GM12878 (cell line): ENCODE data around the gene CWC27. TPM values are rescaled to one million over a fixed set of nuclear protein-coding genes. Genes with fewer than 3 reads are reported as not detected.

ENCODE experiments used
- ATAC-seq: fragments of 200-7000 bp; cut with Tn5 transposase; 3 replicates; pipeline ENCODE4 v1.9.1; 2020; ENCODE audit warnings: mild to moderate bottlenecking, moderate library complexity
- BruUV-seq: library from RNA; stranded (reverse); fragments of 400-500 nt; replicated peaks from 2 replicates; lab custom pipeline; 2021; lab: Mats Ljungman, UMichigan
- CTCF ChIA-PET: fragments of 300-600 bp; sonication (Branson Sonifier 250); formaldehyde crosslinking; extraction: SDS; loops from one replicate; lab custom pipeline; 2021; ENCODE audit warnings: inconsistent platforms; lab: Yijun Ruan, JAX
- POLR2A ChIA-PET: fragments of 350-600 bp; formaldehyde crosslinking; extraction: SDS; loops from one replicate; lab custom pipeline; 2021; ENCODE audit warnings: inconsistent platforms; lab: Charles Lee
- RAD21 ChIA-PET: fragments of 300-600 bp; sonication (Branson Sonifier 250); formaldehyde crosslinking; loops from one replicate; lab custom pipeline; 2023; ENCODE audit warnings: antibody characterized with exemption; ENCODE audit not compliant: unreplicated experiment; lab: Charles Lee
- SMC1A ChIA-PET: fragments of 300-600 bp; sonication (Branson Sonifier 250); formaldehyde crosslinking; loops from one replicate; lab custom pipeline; 2023; ENCODE audit not compliant: unreplicated experiment, uncharacterized antibody; lab: Charles Lee
- DNase-seq: peaks from one replicate; pipeline ENCODE4 v3.0.0-alpha.2; 2011; ENCODE audit warnings: low read depth, low spot score
- FAIRE-seq: peaks from 3 replicates; lab custom pipeline; 2011; peaks lifted over from hg19 to GRCh38; lab: Jason Lieb, UNC
- H2AFZ ChIP-seq: 2 replicates; pipeline ENCODE4 v1.6.0; 2011; ENCODE audit warnings: low read depth, low read length, control low read depth; ENCODE audit not compliant: control insufficient read depth
- H3K27ac ChIP-seq: 2 replicates; pipeline ENCODE4 v1.5.1; 2011; ENCODE audit warnings: control low read depth; ENCODE audit not compliant: control insufficient read depth, insufficient read depth
- H3K27me3 ChIP-seq, 2 experiments: replicated peaks in 1 of 2; 2 replicates each; pipeline versions ENCODE4 v1.6.0 to v1.6.1; 2011; ENCODE audit warnings: low read length in 1 of 2; ENCODE audit not compliant: control insufficient read depth in 2 of 2, insufficient read depth in 2 of 2
- H3K36me3 ChIP-seq, 2 experiments: 2 replicates each; pipeline ENCODE4 v1.5.1; 2011; ENCODE audit warnings: low read length in 1 of 2; ENCODE audit not compliant: control insufficient read depth in 2 of 2, insufficient read depth in 2 of 2
- H3K4me1 ChIP-seq: 2 replicates; pipeline ENCODE4 v1.6.1; 2011; ENCODE audit warnings: mild to moderate bottlenecking, low read length, moderate library complexity, mixed read lengths; ENCODE audit not compliant: control insufficient read depth, insufficient read depth
- H3K4me2 ChIP-seq: 2 replicates; pipeline ENCODE4 v1.6.0; 2011; ENCODE audit warnings: control low read depth; ENCODE audit not compliant: control insufficient read depth, insufficient read depth
- H3K4me3 ChIP-seq: fragments of 200-600 bp; sonication (generic); 2 replicates; pipeline ENCODE4 v1.5.1; 2016
- H3K79me2 ChIP-seq: 2 replicates; pipeline ENCODE4 v1.6.0; 2011; ENCODE audit warnings: low read length; ENCODE audit not compliant: control insufficient read depth, insufficient read depth
- H3K9ac ChIP-seq: 2 replicates; pipeline ENCODE4 v1.8.0; 2011; ENCODE audit warnings: low read length, control low read depth, mixed read lengths; ENCODE audit not compliant: control insufficient read depth, insufficient read depth
- H3K9me3 ChIP-seq: replicated peaks from 3 replicates; pipeline ENCODE4 v1.5.1; 2011; ENCODE audit warnings: mild to moderate bottlenecking, low read length; ENCODE audit not compliant: control insufficient read depth, insufficient read depth
- H4K20me1 ChIP-seq: 2 replicates; pipeline ENCODE4 v1.6.0; 2011; ENCODE audit not compliant: control insufficient read depth, insufficient read depth
- JUNB ChIP-seq: IDR thresholded peaks from 2 replicates; pipeline ENCODE4 v1.6.1; 2016; ENCODE audit warnings: antibody characterized with exemption, mild to moderate bottlenecking
- POLR2AphosphoS2 ChIP-seq: IDR thresholded peaks from 2 replicates; pipeline ENCODE4 v1.6.1; 2011; ENCODE audit warnings: low read depth, mild to moderate bottlenecking, low read length, improper control_type of control experiment, moderate library complexity
- TAF1 ChIP-seq: IDR thresholded peaks from 2 replicates; pipeline ENCODE4 v1.6.1; 2011; ENCODE audit warnings: mild to moderate bottlenecking, low read depth, low read length, borderline replicate concordance
- WGBS: methylation state at CpG from one replicate; pipeline ENCODE4 v1.1.6; 2016; ENCODE audit warnings: low lambda C conversion rate; ENCODE audit not compliant: insufficient replicate concordance, insufficient coverage; ENCODE audit errors: missing lambda C conversion rate; 5-methylcytosine and 5-hydroxymethylcytosine counted together
- in situ Hi-C: fragments of 300-500 bp; cut with MboI; formaldehyde crosslinking; loops from 9 replicates; pipeline ENCODE4 v1.14.3; 2018; ENCODE audit warnings: mixed read lengths
- intact Hi-C: fragments of 100-400 bp; cut with micrococcal nuclease; formaldehyde crosslinking; loops from one replicate; pipeline ENCODE4 v1.14.2; 2022; ENCODE audit not compliant: unreplicated experiment
- polyA plus RNA-seq, 11 experiments: library from polyadenylated mRNA; depleted of rRNA in 4 of 11; unstranded in 6 of 11; stranded (reverse) in 5 of 11; fragments of >200 nt; fragmentation: Nextera tagmentation in 4 of 11; fragmentation: Illumina TruSeq in 1 of 11; extraction: Ambion mirVana in 4 of 11; extraction: Trizol in 1 of 11; gene quantifications; 1 replicate in 1 of 11; 2 replicates in 10 of 11; pipeline versions ENCODE4 v1.2.1 to v1.2.3, GENCODE V29; 2011 to 2016; ENCODE audit warnings: inconsistent platforms in 2 of 11, missing spikeins in 2 of 11, low read depth in 1 of 11
- total RNA-seq, 4 experiments: library from RNA; depleted of rRNA in 3 of 4; stranded (reverse); fragments of >200 nt in 3 of 4; fragmentation: Illumina TruSeq in 1 of 4; extraction: Trizol in 1 of 4; gene quantifications; 2 replicates each; pipeline versions ENCODE4 v1.2.1 to v1.2.3, GENCODE V29; 2013 to 2021
- TF ChIP-seq, protein P1 (sequence below): fragments of 450-650 bp; formaldehyde crosslinking; IDR thresholded peaks from 2 replicates; pipeline ENCODE4 v1.4.0; 2022; ENCODE audit warnings: mild to moderate bottlenecking, moderate library complexity

The CWC27 gene
- total and polyA plus RNA-seq, 10 of the 15 experiments (the other 5 are each of a cell fraction or from before 2014, with no cell fraction given) = 21.7 to 61.9 (median 47.0) TPM

- Histone ChIP-seq H3K4me3 (no peak overlapping the region), H3K27me3 (no peaks in the 10 kb centered on the region), H3K4me2 (no peak overlapping the region), H3K9ac (no peak overlapping the region), H3K36me3 (no peaks in the 10 kb centered on the region), H3K79me2 (no peaks in the 10 kb centered on the region), H4K20me1 (no peaks in the 10 kb centered on the region), H3K9me3 (peaks cover 5% of the 10 kb centered on the region), H3K4me1 (no peaks in the 10 kb centered on the region), H3K27ac (no peak overlapping the region), H2AFZ (no peak overlapping the region)
- ChIA-PET RAD21 (no interaction called here), POLR2A (no interaction called here), CTCF (interaction anchor here (0.6 kb wide), 1 partner anchor 24 kb away, joined by 3 read pairs; no protein-coding TSS in a partner anchor), SMC1A (interaction anchor here (1.0 kb wide), 1 partner anchor 91 kb away, joined by 5 read pairs; no protein-coding TSS in a partner anchor)
- no TSS peak for BruUV-seq
- FAIRE-seq (no peak), DNase-seq (no peak), ATAC-seq (no peak)
- TF ChIP-seq TAF1 (no peak), JUNB (no peak), POLR2AphosphoS2 (no peak)
- TF ChIP-seq, protein P1, sequence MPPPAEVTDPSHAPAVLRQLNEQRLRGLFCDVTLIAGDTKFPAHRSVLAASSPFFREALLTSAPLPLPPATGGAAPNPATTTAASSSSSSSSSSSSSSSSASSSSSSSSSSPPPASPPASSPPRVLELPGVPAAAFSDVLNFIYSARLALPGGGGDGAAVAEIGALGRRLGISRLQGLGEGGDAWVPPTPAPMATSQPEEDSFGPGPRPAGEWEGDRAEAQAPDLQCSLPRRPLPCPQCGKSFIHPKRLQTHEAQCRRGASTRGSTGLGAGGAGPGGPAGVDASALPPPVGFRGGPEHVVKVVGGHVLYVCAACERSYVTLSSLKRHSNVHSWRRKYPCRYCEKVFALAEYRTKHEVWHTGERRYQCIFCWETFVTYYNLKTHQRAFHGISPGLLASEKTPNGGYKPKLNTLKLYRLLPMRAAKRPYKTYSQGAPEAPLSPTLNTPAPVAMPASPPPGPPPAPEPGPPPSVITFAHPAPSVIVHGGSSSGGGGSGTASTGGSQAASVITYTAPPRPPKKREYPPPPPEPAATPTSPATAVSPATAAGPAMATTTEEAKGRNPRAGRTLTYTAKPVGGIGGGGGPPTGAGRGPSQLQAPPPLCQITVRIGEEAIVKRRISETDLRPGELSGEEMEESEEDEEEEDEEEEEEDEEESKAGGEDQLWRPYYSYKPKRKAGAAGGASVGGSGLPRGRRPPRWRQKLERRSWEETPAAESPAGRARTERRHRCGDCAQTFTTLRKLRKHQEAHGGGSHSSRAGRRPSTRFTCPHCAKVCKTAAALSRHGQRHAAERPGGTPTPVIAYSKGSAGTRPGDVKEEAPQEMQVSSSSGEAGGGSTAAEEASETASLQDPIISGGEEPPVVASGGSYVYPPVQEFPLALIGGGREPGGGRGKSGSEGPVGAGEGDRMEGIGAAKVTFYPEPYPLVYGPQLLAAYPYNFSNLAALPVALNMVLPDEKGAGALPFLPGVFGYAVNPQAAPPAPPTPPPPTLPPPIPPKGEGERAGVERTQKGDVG (CRISPR knock-in tag) = no peak
- intact Hi-C loops (no loop called here), in situ Hi-C loops (no loop called here)
- WGBS = 57% methylated on average over 1 of the region's 1 CpG
These were observed 149.4 kb downstream of the CWC27 start for GRCh38 chr5:64918083-64918482.
